Hematopoietic multipotent progenitor cell treated with erythropoietin and hydrocortisone succinate and interleukin-3 and kit ligand, for 15 days (in vitro differentiated cells): ENCODE data around the gene ESYT3.
"Not testable (repeated sequence)": the region's sequence is repeated elsewhere in the genome, so short reads cannot be mapped to it uniquely, and the experiment has no call there.

ENCODE experiments used
- DNase-seq: peaks from one replicate; pipeline ENCODE4 v3.0.0-alpha.2; 2015; ENCODE audit warnings: low spot score

Gene ESYT3

GRCh38 chr3:138493804-138494606, 59.6 kb downstream of the ESYT3 start:
- no peak for DNase-seq

- DNase-seq = no peak
These were observed 60.2 kb downstream of the ESYT3 start for GRCh38 chr3:138494607-138494929.

GRCh38 chr3:138495638-138496037, 61.2 kb downstream of the ESYT3 start:
- DNase-seq = not testable (repeated sequence)

DNA sequence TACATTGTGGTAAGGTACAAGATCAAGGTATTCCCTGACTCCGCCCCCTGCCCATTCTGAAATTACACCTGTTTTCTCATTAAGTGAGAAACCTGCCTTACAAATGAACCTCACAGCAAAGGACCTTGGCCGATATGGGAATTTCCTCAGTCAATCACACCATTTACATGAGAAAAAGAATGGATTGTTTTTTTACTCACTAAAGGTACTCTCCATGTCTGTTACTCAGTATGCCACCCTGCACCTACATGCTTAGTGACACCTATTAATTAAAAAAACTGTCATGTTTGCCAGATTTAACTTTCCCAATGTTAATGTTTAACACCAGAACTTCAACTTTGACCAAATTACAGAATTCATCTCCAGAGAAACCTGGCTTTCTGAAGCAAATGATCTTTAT, 62.0 kb downstream of the ESYT3 start:
- DNase-seq = no peak

DNA sequence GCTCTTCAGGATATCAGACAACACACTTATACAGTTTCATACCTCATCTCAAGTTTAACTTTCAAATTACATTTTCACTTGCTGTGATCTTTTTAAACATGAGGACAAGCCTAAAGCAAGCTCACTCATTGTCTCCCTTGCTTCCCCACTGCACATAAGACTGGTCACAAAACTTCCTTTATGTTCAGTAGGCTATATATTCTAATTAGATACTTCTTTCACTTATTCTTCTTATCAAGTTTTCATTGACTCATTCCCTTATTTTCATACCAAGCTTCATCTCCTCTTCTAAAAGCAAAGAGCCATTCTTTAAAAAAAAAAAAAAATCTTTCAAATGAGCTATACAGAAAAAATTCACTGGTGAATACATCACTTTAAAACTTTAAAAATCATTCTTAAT, 62.6 kb downstream of the ESYT3 start:
- DNase-seq = no peak

GRCh38 chr3:138497851-138498250, 63.4 kb downstream of the ESYT3 start:
- DNase-seq = no peak

DNA sequence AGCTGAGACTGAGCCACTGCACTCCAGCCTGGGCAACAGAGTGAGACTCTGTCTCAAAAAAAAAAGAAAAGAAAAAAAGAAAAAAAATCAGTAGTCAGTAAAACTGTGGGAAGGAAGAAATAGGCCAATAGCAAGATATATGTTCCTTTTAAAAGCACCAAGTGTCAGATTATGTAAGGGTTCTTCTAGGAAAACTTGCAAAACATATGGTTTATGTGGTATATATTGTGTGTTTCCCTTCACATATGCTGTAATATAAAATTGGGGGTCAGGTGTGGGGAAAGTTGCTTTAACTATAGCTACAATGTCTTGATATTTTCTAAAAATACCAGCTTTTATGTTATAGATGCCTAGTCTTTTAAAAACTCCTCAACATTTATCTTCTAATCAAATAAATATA, 64.6 kb downstream of the ESYT3 start:
- no peak for DNase-seq

DNA sequence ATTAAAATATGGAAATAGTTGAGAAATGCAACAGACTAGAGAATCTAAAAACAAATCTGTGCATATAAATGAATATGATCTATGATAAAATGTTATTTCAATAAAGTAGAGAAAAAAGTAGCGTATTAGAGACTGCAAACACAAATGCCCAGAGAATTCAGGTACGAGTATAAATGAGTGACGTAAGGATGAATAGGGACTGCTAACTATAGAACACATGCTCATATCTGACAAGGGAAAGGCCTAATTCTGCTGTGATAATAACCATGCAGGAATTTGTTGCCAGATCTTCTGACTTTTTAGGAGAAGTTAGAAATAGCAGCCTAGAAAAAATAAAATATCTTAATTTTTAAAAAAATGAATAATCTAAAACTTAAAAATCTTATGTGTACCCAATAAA, 73.1 kb downstream of the ESYT3 start:
- no peak for DNase-seq

- no peak for DNase-seq
These were observed 75.2 kb downstream of the ESYT3 start for GRCh38 chr3:138509586-138509985.

DNA sequence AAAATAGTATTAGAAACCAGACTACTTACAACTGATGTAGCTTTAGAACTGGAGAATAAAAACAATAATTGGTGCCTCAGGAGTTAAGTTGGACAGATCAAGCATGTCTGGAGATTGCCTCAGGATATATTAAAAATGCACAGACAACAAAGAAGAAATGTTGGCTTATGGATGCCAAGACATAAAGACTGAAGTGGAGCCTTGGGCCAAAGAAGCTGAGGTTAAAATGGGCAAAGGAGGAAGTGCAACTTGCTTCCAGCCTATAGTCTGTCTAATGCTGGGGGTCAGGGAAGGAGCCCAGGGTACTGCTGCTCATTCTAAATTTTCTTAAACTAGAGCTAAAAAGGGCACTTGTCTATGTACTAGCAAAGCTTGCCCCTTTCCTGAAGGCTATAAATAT, 77.5 kb downstream of the ESYT3 start:
- no peak for DNase-seq

DNA sequence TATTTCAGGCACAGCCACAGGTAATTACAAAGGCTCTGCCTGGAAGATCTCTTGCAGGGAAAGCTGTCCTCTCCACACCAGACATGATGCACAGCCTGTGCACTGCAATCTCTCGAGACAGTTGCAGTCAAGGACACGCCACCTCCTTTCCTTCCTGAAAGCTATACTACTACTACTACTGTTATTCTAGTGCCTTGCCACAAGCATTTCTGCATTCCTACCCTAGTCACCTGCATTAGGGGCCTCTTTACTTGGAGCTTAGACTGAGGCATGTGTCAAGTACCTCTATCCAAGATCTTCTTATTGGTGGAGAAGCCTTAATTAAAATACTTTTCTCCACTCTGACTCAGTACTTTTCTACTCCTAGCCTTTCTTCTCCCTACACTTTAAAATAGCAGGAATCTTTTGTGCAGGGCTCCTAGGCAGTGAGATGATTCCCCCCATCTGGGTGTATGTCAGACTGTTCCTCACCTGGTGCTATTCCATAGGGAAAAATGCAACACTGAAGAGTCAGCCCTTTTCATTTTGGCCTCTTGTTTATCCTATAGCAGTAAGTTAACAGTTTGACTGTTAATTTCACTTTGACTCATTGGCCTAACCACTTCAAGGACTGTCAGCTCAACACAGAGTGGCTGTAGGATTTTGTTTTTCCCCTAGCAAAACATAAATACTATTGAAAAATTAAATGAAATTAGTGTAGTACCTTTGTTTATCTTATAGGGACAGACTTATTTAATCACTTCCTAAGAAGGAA, 78.9 kb downstream of the ESYT3 start:
- no peak for DNase-seq

- not testable (repeated sequence) for DNase-seq
These were observed 87.0 kb downstream of the ESYT3 start for GRCh38 chr3:138521445-138521844.
